NCI-H345 treated with DMSO at 0.1 percent for 48 hours (cell line): Measurements from ENCODE around the gene EXD3.
"Not testable (repeated sequence)": the region's sequence is repeated elsewhere in the genome, so short reads cannot be mapped to it uniquely, and the experiment has no call there.

Source experiments
- DNase-seq: peaks from one replicate; lab custom pipeline; 2025; ENCODE audit not compliant: unreplicated experiment; lab: John Stamatoyannopoulos, UW

Gene EXD3

DNA sequence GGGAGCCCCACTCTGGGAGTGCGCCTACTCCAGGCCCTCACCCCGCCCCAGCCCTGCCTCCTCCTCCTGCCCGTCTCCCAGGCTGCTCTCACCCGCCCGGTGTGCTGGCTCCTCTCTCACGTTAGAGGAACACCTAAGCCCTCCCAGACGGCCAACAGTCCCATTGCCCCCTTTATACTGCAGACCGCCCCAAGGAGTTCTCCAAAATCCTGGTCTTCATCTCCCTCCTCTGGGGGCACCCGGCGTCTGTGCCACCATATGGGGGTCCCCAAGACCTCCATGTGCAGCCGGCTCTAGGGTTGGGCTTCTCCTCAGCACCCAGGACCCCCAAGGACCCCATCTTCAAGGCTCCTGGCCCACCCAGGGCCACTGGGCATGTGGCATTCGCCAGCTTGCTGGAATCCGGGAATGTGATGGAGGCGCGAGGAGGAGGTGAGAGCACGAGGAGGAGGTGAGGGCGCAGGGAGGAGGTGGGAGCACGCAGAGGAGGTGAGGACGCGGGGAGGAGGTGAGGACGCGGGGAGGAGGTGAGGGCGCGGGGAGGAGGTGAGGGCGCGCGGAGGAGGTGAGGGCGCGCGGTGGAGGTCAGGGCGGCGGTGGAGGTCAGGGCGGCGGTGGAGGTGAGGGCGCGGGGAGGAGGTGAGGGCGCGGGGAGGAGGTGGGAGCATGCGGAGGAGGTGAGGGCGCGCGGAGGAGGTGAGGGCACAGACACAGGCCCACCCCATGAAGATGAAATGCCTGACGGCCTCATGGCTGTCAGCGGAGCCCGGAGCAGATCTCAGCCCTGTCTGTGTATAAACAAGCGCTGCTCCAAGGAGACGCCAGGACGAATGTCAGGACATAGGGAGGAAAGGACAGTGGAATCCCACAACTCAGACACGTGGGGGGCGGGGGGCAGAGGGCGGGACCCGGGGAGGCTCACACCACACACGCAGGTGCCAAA is 41.2 kb downstream of the EXD3 start:
- DNase-seq, result no peak

DNA sequence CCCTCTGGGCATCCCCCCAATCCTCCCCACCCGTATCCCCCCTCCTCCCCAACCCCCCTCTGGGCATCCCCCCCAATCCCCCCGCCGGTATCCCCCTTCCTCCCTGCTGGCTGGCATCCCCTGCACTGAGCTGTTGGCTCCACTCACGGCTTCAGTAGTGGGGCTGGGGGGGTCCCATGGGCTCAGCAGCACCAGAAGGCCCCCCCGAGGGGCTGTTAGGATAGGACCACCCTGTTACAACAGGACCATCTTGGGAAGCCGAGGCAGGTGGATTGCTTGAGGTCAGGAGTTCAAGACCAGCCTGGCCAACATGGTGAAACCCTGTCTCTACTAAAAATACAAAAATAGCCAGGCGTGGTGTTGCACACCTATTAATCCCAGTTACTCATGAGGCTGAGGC is 42.4 kb downstream of the EXD3 start:
- no peak for DNase-seq

DNA sequence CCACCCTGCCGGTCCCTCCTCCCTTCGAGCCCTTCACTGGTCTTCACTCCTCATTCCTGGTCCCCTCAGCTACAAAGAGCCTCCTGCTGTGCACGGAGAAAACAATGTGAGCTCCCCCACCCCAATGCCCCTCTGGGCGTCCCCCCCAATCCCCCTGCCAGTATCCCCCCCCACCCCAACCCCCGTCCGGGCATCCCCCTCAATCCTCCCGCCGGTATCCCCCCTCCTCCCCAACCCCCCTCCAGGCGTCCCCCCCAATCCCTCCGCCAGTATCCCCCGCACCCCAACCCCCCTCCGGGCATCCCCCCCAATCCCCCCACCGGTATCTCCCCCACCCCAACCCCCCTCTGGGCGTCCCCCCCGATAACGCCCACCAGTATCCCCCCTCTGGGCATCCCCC is 42.8 kb downstream of the EXD3 start:
- DNase-seq, result no peak

DNA sequence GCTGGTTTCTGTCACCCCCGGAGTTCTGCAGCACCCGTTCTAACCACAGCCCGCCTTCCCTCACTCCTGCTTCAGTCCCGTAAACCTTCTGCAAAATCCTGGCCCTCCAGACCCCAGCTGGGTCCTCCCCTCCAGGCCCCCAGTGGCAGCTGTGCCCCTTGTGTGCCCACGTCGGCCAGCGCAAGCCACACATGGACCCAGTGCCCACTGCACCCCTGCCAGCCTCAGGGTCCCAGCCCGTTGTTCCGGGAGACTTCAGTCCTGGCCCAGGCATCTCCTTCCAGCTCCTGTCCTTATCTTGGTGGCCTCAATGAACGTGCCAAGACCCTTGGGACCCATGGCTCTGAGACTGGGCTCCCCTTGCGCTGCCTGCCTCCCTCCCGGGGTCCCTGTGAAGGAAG is 43.2 kb downstream of the EXD3 start:
- DNase-seq, result no peak

DNA sequence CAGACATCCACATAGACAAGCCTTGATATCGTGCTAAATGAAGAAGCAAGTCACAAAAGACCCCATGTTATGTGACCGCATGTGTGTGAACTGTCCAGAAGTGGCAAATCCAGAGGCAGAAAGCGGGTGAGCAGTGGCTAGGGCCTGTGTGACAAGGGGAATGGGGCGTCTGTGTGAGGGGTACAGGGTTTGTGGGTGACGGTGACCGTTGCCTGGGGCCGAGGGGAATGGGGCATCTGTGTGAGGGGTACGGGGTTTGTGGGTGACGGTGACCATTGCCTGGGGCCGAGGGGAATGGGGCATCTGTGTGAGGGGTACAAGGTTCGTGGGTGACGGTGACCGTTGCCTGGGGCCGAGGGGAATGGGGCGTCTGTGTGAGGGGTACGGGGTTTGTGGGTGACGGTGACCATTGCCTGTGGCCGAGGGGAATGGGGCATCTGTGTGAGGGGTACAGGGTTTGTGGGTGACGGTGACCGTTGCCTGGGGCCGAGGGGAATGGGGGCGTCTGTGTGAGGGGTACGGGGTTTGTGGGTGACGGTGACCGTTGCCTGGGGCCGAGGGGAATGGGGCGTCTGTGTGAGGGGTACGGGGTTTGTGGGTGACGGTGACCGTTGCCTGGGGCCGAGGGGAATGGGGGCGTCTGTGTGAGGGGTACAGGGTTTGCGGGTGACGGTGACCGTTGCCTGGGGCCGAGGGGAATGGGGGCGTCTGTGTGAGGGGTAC is 44.1 kb downstream of the EXD3 start:
- not testable (repeated sequence) for DNase-seq

DNA sequence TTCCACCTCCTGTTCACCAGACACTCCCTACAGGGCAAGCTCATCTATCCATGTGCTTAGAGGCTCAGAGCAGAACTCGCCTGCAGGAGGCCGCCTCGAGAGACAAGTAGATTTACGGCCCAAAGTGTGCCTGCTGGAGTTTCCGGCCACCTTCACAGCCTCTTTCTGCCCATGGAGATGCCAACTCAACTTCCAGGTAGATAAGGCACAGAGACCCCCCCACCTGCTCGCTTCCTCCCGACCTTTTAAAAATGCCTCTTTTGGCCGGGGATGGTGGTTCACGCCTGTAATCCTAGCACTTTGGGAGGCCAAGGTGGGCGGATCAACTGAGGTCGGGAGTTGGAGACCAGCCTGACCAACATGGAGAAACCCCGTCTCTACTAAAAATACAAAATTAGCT is 46.6 kb downstream of the EXD3 start:
- DNase-seq, result no peak

DNA sequence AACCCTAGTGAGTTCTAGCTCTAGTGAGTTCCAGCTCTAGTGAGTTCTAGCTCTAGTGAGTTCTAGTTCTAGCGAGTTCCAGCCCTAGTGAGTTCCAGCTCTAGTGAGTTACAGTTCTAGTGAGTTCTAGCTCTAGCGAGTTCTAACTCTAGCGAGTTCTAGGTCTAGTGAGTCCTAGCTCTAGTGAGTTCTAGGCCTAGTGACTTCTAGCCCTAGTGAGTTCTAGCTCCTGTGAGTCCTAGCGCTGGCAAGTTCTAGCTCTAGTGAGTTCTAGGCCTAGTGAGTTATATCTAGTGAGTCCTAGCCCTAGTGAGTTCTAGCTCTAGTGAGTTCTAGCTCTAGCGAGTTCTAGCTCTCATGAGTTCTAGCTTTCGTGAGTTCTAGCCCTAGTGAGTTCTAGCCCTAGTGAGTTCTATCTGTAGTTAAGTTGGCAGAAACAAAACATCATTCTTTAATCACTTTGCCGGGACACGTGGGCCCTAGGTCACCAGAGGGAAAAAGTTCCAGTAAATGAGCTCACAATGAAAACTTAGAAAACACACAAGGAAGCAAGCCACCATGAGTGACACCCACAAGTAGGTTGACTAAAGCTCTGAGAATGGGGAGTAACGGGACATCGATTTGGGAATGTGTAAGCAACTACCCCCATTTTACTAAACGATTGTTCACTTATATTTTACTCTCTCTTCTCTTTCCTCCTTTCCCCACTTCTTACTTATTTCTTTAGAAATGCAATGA is 47.5 kb downstream of the EXD3 start:
- no peak for DNase-seq

DNA sequence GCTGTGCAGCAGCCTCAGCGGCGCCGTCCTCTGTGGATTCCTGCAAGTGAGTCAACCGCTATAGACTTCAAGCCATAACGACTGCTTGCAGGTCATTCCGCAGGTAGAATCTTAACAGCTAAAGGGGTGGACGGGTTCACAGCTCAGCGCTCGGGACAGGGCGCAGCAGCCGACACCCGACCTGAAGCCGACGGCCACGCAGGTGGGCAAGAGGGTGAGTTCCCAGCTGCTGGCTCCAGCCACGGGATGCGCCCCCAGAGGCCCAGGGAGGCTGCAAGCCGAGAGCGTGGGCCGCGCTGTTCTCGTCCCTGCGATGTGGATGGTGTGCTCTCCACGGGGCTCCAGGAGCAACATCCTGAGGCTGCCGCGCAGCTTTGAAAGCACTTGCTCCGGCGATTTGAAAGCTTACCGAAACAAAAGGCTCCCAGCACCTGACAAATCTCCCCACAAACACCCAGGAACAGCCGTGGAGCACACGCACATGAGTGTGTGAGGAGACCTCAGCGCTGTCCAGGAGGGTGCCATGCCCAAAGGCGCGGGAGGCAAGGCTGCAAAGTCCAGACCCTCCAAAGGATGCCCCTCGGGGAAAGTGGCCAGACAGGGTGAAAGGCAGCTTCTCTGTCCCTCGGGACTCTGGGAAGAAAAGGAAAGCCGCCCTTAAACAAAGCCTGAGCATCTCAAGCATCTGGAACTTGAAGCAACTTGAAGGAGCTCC is 48.7 kb downstream of the EXD3 start:
- DNase-seq, result no peak

DNA sequence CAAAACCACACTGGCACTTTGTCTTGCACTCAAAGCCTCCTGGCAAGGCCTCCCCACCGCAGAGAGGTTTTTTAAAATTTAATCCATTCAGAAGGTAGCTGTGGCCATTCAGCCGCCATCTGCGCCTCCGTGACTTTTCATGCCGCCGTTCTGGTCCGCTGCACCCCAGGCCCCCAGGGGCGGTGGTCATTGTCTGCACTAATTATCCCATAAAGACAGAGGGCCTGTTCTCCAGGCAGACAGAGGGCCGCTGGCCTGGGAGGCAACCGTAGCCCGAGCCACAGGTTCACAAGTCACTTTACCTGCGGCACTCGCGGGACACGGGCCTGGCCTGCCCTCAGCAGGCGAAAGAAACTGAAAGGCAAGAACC is 49.4 kb downstream of the EXD3 start:
- no peak for DNase-seq

DNA sequence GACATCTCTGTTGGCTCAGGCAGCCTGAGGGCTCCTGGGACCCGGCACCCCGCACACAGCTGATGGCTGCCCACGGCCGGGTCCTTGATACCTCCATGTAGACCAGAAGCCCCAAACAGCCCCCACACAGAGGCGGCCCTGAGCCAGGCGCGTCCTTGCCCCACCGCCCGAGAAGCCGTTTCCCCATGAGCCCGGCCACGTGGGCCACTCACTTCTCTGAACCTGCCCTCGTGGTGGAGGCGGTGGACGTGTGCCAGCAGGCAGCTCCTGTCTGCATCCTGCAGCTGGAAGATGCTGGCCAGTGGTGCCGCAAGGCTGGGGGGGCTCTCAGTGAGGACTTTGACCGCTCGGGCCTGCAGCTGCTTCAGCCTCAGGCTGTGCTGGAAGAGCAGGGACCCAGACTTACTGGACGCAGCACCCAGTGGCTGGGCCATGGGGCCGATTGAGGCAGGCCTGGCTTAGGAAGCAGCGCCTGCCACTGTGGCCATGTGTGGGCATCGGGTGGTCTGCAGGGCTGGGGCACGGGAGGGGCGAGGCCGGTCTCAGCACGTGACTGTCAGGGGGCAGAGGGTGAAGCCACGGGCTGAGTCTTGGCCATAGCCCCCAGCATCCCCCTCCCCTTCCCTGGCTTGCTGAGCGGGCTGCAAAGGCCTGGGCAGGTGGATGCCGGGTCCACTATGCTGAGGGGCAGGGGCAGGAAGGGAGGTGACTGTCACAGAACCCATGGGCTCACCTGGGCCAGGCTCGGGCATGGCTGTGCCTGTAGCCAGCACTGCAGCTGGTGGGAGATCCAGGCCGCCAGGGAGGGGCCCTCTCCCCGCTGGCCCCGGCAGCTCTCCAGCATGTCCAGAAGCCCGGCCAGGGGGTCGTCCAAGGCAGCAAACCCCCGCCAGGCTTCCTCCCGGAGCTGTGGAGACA is 50.0 kb downstream of the EXD3 start:
- no peak for DNase-seq

DNA sequence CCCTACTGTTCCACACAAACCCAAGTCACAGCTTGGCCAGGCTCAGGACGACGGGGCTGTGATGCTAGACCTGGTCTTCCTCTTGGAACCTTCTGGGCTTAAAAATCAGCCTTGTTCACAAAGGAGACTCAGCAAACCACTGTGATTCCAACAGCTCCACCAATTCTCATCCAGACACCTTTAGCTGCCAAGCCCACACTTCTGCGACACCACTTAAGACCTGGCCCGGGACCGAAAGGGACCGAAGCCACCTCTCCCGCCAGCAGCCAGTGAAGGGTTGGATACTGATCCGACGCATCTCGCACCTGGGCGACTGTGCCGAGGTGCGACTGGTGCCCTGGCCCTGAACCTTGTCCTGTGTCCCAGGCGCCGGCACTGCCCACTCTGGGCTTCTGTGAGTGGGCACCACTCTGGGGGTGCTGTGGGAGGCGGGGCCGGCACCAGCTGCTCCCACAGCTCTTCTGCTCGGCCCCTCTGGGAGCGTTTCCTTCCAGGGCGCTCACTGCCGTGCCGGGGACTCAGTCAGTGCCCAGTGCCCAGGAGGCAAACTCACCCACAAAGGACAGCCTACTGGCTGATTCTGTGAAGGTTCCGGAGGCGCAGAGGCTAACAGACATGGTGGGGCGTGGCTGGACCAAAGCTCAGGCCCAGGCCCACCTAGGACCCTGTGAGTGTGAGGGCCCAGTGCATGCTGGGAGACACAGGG is 50.9 kb downstream of the EXD3 start:
- DNase-seq, result no peak

DNA sequence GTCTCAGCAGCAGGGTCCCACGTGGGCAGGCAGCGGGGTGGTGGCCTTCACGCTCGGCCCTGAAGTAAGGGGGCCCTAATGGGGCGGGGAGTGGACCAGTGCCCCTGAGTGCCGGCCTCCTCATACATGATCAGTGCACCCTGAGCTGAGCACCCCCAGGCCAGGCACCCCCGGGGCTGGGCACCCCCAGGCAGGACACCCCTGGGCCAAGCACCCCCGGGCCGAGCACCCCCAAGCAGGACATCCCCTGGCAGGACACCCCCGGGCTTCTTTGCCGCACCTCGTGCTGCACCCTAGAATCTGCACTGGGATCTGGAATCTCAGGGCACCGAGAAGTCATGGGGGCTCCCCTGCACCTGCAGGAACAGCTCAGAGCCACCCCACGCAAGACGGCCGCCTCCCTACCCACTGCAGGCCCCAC is 51.4 kb downstream of the EXD3 start:
- DNase-seq, result no peak

DNA sequence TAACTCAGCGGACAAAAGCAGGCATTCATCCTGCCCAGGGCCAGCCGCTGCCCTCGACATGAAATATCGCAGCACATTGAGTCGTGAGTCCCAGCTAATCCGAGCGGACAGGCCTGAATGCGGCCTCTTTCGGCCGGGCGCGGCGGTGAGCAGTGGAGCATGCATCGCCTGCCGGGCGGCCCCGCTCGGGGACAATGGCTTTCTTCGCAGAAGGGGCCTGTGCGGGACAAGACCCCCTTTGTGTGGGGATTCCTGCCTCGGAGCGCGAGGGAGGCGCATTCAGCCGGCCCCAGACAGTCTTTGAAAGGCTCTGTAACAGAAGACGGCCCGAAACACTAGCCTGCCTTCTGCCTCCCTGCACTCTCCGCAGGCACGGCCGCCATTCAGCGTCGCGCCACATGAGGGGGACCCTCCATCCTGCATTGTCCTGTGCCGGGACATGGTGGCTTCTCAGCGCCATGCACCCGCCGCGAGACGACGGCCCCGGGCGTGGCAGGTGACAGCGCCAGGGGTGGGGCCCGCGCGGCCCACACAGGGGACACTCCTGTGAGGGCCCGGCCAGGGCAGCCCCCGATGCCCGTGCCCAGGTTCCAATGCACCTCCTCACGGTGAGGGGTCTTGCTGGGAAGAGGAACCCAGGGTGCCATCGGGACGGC is 52.0 kb downstream of the EXD3 start:
- no peak for DNase-seq

DNA sequence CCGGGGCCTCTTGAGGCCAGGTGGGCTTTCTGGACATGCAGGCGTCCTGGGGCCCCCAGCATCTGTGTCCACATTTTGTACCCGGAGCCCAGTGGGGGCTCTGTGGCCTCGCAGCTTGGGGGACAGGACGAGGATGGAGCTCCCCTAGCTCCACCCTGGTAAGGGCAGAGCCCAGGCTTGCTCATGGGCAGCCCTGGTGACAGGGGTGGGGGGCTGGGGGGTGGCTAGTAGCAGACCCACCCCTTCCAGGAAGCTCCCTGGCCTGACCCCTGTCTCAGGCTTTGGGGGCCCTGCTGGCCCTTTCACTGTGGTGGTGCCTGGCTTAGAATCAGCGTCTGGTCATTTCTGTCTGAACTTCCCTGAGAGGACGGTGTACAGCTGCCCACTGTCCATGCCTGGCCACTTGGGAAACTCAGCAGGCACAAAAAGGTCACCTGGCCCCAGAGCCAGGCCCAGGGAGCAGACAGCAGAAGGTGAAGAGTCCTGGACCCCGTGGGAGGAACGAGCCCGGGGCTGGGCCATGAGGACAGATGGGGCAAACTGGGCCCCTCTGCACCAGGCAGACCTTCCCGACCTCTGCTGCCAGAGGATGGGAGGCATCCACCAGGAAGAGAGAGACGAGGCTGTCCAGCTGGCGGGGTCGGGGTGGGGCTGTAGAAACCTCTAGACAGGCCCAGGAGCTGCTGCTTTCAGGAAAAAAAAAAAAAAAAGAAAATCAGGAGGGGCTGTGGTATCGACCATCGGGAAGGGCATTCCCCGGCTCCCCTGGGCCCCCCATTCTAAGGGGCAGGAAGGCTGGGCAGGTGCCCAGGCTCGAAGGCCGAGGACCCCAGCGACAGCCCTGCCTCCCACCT is 52.8 kb downstream of the EXD3 start:
- no peak for DNase-seq

DNA sequence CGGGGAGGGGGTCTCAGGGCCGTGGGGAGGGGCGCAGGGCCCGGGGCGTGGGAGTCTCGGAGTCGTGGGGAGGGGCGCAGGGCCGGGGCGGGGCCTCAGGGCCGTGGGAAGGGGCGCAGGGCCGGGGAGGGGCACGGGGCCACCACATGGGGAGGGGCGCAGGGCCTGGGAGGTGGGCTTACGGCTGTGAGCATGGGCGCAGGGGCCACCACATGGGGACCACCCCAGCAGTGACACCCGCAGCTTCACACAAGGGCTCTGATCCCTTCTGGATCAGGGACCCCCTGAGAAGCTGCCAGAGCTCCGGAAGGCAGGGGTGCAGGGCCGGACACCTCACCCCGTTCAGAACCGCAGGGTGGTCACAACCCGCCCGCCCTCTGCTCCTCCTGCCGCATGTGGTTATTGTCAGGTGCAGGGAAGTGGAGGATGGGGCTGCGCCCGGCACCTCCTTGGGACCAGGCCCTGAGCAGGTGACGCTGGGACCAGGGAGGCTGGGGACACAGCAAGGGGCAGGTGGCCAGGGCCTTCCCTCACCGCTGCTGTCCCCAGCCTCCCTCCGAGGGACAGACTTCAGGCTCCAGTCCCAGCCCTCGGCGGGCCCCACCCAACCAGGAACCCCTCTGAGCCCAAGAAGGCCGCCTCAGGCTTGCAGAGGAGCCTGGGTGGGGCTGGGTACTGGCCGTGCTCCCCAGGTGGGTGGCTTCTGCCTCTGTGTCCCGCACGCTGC is 53.7 kb downstream of the EXD3 start:
- DNase-seq, result no peak

DNA sequence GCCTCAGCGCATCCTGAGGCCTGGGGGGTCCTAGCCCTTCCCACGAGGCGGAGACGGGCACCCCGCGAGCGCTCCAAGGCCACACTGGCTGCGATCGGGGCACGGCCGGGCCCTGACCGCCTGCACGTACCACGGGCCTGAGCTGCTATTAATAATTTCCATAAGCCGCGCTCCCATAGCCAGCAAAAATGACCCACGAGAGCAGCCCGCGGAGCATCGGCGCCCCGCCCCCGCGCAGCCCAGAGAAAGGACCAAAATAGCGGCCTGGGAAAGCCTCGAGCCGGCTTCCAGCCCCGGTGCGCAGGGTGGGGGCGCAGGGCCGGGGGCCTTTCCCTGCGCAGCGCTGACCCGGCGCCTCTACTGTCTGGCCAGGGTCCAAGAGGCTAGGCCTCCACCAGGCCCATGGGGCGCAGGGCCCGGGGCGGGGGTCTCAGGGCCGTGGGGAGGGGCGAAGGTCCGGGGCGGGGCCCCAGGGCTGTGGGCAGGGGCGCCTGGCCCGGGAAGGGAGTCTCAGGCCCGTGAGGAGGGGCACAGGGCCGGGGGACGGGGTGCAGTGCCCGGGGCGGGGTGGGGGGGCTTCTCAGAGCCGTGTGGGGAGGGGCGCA is 54.4 kb downstream of the EXD3 start:
- no peak for DNase-seq
